Measurements from ENCODE around the gene CYP4F12.

The CYP4F12 gene

GRCh38 chr19:15633082-15633835 is 39.6 kb upstream of the CYP4F12 start:
- H3K4me1 ChIP-seq (ENCODE audit: control insufficient read depth, low read depth, low read length), result no peaks in the 10 kb centered on the region
- H3K79me2 ChIP-seq (ENCODE audit: control insufficient read depth, insufficient read depth, low read length), result no peaks in the 10 kb centered on the region
- H3K18ac ChIP-seq (ENCODE audit: low read length), result no peak overlapping the region
- H3K27me3 ChIP-seq (ENCODE audit: insufficient read depth, low read length, poor library complexity), result no peaks in the 10 kb centered on the region
- no peak overlapping the region for H4K5ac ChIP-seq (ENCODE audit: low read length)
- no peaks in the 10 kb centered on the region for H3K79me1 ChIP-seq (ENCODE audit: low read length)
- no peak overlapping the region for H3K4ac ChIP-seq (ENCODE audit: low read depth, low read length)
- H3K27ac ChIP-seq (ENCODE audit: low read depth, low read length), result no peak overlapping the region
- H3K4me3 ChIP-seq (ENCODE audit: low read length), result no peak overlapping the region
- no peak for DNase-seq
- no peak overlapping the region for H2BK120ac ChIP-seq (ENCODE audit: low read depth, low read length)
- no peak overlapping the region for H3K56ac ChIP-seq (ENCODE audit: low read length)
- no peak overlapping the region for H4K8ac ChIP-seq (ENCODE audit: low read depth, low read length)
- no peak overlapping the region for H2AK5ac ChIP-seq (ENCODE audit: low read length)
- H2BK5ac ChIP-seq (ENCODE audit: low read length), result no peak overlapping the region
- WGBS (ENCODE audit: extremely low coverage, insufficient coverage, low lambda C conversion rate), result no CpG with 5 or more reads among the region's 5 CpGs
- no peak overlapping the region for H3K9ac ChIP-seq (ENCODE audit: low read length)
- H3K4me2 ChIP-seq (ENCODE audit: low read length), result no peak overlapping the region
- no peak overlapping the region for H2BK15ac ChIP-seq (replicated peaks; ENCODE audit: low read depth)
- H3K23ac ChIP-seq (ENCODE audit: low read length), result no peak overlapping the region
- no peaks in the 10 kb centered on the region for H3K36me3 ChIP-seq (ENCODE audit: control insufficient read depth, insufficient read depth, low read length)

GRCh38 chr19:15634105-15634504 is 38.8 kb upstream of the CYP4F12 start:
- no peak overlapping the region for H2BK15ac ChIP-seq (replicated peaks; ENCODE audit: low read depth)
- WGBS (ENCODE audit: extremely low coverage, insufficient coverage, low lambda C conversion rate), result no CpG with 5 or more reads among the region's 3 CpGs
- no peak overlapping the region for H3K4me3 ChIP-seq (ENCODE audit: low read length)
- no peaks in the 10 kb centered on the region for H3K4me1 ChIP-seq (ENCODE audit: control insufficient read depth, low read depth, low read length)
- no peak overlapping the region for H3K23ac ChIP-seq (ENCODE audit: low read length)
- H3K56ac ChIP-seq (ENCODE audit: low read length), result no peak overlapping the region
- no peak overlapping the region for H4K8ac ChIP-seq (ENCODE audit: low read depth, low read length)
- H3K27ac ChIP-seq (ENCODE audit: low read depth, low read length), result no peak overlapping the region
- H3K9ac ChIP-seq (ENCODE audit: low read length), result no peak overlapping the region
- DNase-seq, result no peak
- no peak overlapping the region for H2BK5ac ChIP-seq (ENCODE audit: low read length)
- H2BK120ac ChIP-seq (ENCODE audit: low read depth, low read length), result no peak overlapping the region
- H3K79me1 ChIP-seq (ENCODE audit: low read length), result no peaks in the 10 kb centered on the region
- H3K18ac ChIP-seq (ENCODE audit: low read length), result no peak overlapping the region
- H3K27me3 ChIP-seq (ENCODE audit: insufficient read depth, low read length, poor library complexity), result no peaks in the 10 kb centered on the region
- H3K4me2 ChIP-seq (ENCODE audit: low read length), result no peak overlapping the region
- H3K4ac ChIP-seq (ENCODE audit: low read depth, low read length), result no peak overlapping the region
- no peak overlapping the region for H2AK5ac ChIP-seq (ENCODE audit: low read length)
- no peaks in the 10 kb centered on the region for H3K79me2 ChIP-seq (ENCODE audit: control insufficient read depth, insufficient read depth, low read length)
- no peaks in the 10 kb centered on the region for H3K36me3 ChIP-seq (ENCODE audit: control insufficient read depth, insufficient read depth, low read length)
- no peak overlapping the region for H4K5ac ChIP-seq (ENCODE audit: low read length)

GRCh38 chr19:15635016-15635805 is 37.7 kb upstream of the CYP4F12 start:
- Histone ChIP-seq H3K4ac (ENCODE audit: low read depth, low read length) (no peak overlapping the region), H3K36me3 (ENCODE audit: control insufficient read depth, insufficient read depth, low read length) (no peaks in the 10 kb centered on the region), H4K8ac (ENCODE audit: low read depth, low read length) (no peak overlapping the region), H3K56ac (ENCODE audit: low read length) (no peak overlapping the region), H4K5ac (ENCODE audit: low read length) (no peak overlapping the region), H3K4me1 (ENCODE audit: control insufficient read depth, low read depth, low read length) (no peaks in the 10 kb centered on the region), H3K79me1 (ENCODE audit: low read length) (no peaks in the 10 kb centered on the region), H2BK15ac (replicated peaks; ENCODE audit: low read depth) (no peak overlapping the region), H2BK120ac (ENCODE audit: low read depth, low read length) (no peak overlapping the region), H3K23ac (ENCODE audit: low read length) (no peak overlapping the region), H2AK5ac (ENCODE audit: low read length) (no peak overlapping the region), H3K9ac (ENCODE audit: low read length) (no peak overlapping the region), H3K4me3 (ENCODE audit: low read length) (no peak overlapping the region), H3K18ac (ENCODE audit: low read length) (no peak overlapping the region), H3K27ac (ENCODE audit: low read depth, low read length) (no peak overlapping the region), H2BK5ac (ENCODE audit: low read length) (no peak overlapping the region), H3K4me2 (ENCODE audit: low read length) (no peak overlapping the region), H3K79me2 (ENCODE audit: control insufficient read depth, insufficient read depth, low read length) (no peaks in the 10 kb centered on the region), H3K27me3 (ENCODE audit: insufficient read depth, low read length, poor library complexity) (no peaks in the 10 kb centered on the region)
- no peak for DNase-seq
- no CpG with 5 or more reads among the region's 2 CpGs for WGBS (ENCODE audit: extremely low coverage, insufficient coverage, low lambda C conversion rate)

GRCh38 chr19:15636026-15636425 is 36.9 kb upstream of the CYP4F12 start:
- no peak overlapping the region for H4K8ac ChIP-seq (ENCODE audit: low read depth, low read length)
- no peak overlapping the region for H3K4me2 ChIP-seq (ENCODE audit: low read length)
- no peak overlapping the region for H3K4ac ChIP-seq (ENCODE audit: low read depth, low read length)
- no peaks in the 10 kb centered on the region for H3K79me2 ChIP-seq (ENCODE audit: control insufficient read depth, insufficient read depth, low read length)
- no peak overlapping the region for H2BK120ac ChIP-seq (ENCODE audit: low read depth, low read length)
- H3K56ac ChIP-seq (ENCODE audit: low read length), result no peak overlapping the region
- no peaks in the 10 kb centered on the region for H3K79me1 ChIP-seq (ENCODE audit: low read length)
- no peak overlapping the region for H3K9ac ChIP-seq (ENCODE audit: low read length)
- no peaks in the 10 kb centered on the region for H3K27me3 ChIP-seq (ENCODE audit: insufficient read depth, low read length, poor library complexity)
- H3K4me1 ChIP-seq (ENCODE audit: control insufficient read depth, low read depth, low read length), result no peaks in the 10 kb centered on the region
- DNase-seq, result no peak
- H3K4me3 ChIP-seq (ENCODE audit: low read length), result no peak overlapping the region
- no peak overlapping the region for H2BK15ac ChIP-seq (replicated peaks; ENCODE audit: low read depth)
- no peak overlapping the region for H2AK5ac ChIP-seq (ENCODE audit: low read length)
- no peak overlapping the region for H2BK5ac ChIP-seq (ENCODE audit: low read length)
- H3K36me3 ChIP-seq (ENCODE audit: control insufficient read depth, insufficient read depth, low read length), result no peaks in the 10 kb centered on the region
- no peak overlapping the region for H3K23ac ChIP-seq (ENCODE audit: low read length)
- WGBS (ENCODE audit: extremely low coverage, insufficient coverage, low lambda C conversion rate), result no CpG with 5 or more reads among the region's 2 CpGs
- no peak overlapping the region for H3K27ac ChIP-seq (ENCODE audit: low read depth, low read length)
- no peak overlapping the region for H4K5ac ChIP-seq (ENCODE audit: low read length)
- no peak overlapping the region for H3K18ac ChIP-seq (ENCODE audit: low read length)

- Histone ChIP-seq H3K36me3 (ENCODE audit: control insufficient read depth, insufficient read depth, low read length) (no peaks in the 10 kb centered on the region), H2BK120ac (ENCODE audit: low read depth, low read length) (no peak overlapping the region), H3K18ac (ENCODE audit: low read length) (no peak overlapping the region), H4K8ac (ENCODE audit: low read depth, low read length) (no peak overlapping the region), H4K5ac (ENCODE audit: low read length) (no peak overlapping the region), H3K4me3 (ENCODE audit: low read length) (no peak overlapping the region), H2BK15ac (replicated peaks; ENCODE audit: low read depth) (no peak overlapping the region), H2AK5ac (ENCODE audit: low read length) (no peak overlapping the region), H2BK5ac (ENCODE audit: low read length) (no peak overlapping the region), H3K4me2 (ENCODE audit: low read length) (no peak overlapping the region), H3K27ac (ENCODE audit: low read depth, low read length) (no peak overlapping the region), H3K4ac (ENCODE audit: low read depth, low read length) (no peak overlapping the region), H3K23ac (ENCODE audit: low read length) (no peak overlapping the region), H3K79me1 (ENCODE audit: low read length) (no peaks in the 10 kb centered on the region), H3K79me2 (ENCODE audit: control insufficient read depth, insufficient read depth, low read length) (no peaks in the 10 kb centered on the region), H3K4me1 (ENCODE audit: control insufficient read depth, low read depth, low read length) (no peaks in the 10 kb centered on the region), H3K9ac (ENCODE audit: low read length) (no peak overlapping the region), H3K27me3 (ENCODE audit: insufficient read depth, low read length, poor library complexity) (no peaks in the 10 kb centered on the region), H3K56ac (ENCODE audit: low read length) (no peak overlapping the region)
- no peak for DNase-seq
Measured at GRCh38 chr19:15639596-15639995, 33.3 kb upstream of the CYP4F12 start.

All from mesendoderm (in vitro differentiated cells).